OCI-LY7 (cell line): ENCODE data around the gene PRPF40A. TPM values are rescaled to one million over a fixed set of nuclear protein-coding genes. Genes with fewer than 3 reads are reported as not detected.

Source experiments
- BruUV-seq: library from RNA; stranded (reverse); fragments of 400-500 nt; replicated peaks from 2 replicates; lab custom pipeline; 2021; lab: Mats Ljungman, UMichigan
- CTCF ChIA-PET: fragments of 300-600 bp; sonication (Branson Sonifier 250); formaldehyde crosslinking; loops from one replicate; lab custom pipeline; 2022; ENCODE audit warnings: antibody characterized with exemption; ENCODE audit not compliant: unreplicated experiment; lab: Charles Lee
- POLR2A ChIA-PET: fragments of 300-600 bp; sonication (Branson Sonifier 250); formaldehyde crosslinking; loops from one replicate; lab custom pipeline; 2022; ENCODE audit warnings: antibody characterized with exemption; lab: Charles Lee
- DNase-seq: peaks from one replicate; pipeline ENCODE4 v3.0.0-alpha.2; 2015; ENCODE audit warnings: low spot score
- H2AFZ ChIP-seq: fragments of 200-600 bp; sonication (generic), shearing (Covaris generic); 2 replicates; pipeline ENCODE4 v1.6.1; 2014; ENCODE audit warnings: mild to moderate bottlenecking, antibody characterized with exemption, low read length, moderate library complexity
- H3K27ac ChIP-seq: fragments of 200-600 bp; sonication (generic); 2 replicates; pipeline ENCODE4 v1.5.1; 2014; ENCODE audit warnings: mixed run types, low read depth, mild to moderate bottlenecking, moderate library complexity, low read length, inconsistent platforms; ENCODE audit not compliant: poor library complexity, severe bottlenecking
- H3K36me3 ChIP-seq: fragments of 200-600 bp; sonication (generic); 2 replicates; pipeline ENCODE4 v1.6.1; 2014; ENCODE audit warnings: mild to moderate bottlenecking, antibody characterized with exemption, low read length, moderate library complexity, mixed read lengths; ENCODE audit not compliant: insufficient read depth
- H3K4me1 ChIP-seq: fragments of 200-600 bp; sonication (generic); 2 replicates; pipeline ENCODE4 v1.5.1; 2014; ENCODE audit warnings: mild to moderate bottlenecking, low read length; ENCODE audit not compliant: insufficient read depth, poor library complexity, severe bottlenecking
- H3K4me2 ChIP-seq: fragments of 200-600 bp; sonication (generic); 2 replicates; pipeline ENCODE4 v1.6.1; 2014; ENCODE audit warnings: mild to moderate bottlenecking, low read length
- H3K4me3 ChIP-seq: fragments of 200-600 bp; sonication (generic); 2 replicates; pipeline ENCODE4 v1.5.1; 2014; ENCODE audit warnings: mild to moderate bottlenecking, low read depth, low read length; ENCODE audit not compliant: poor library complexity, severe bottlenecking
- H3K79me2 ChIP-seq: fragments of 200-600 bp; sonication (generic); 2 replicates; pipeline ENCODE4 v1.6.1; 2016; ENCODE audit warnings: low read depth, mild to moderate bottlenecking, low read length, moderate library complexity, mixed read lengths; ENCODE audit not compliant: insufficient read depth
- H3K9me2 ChIP-seq: fragments of 200-600 bp; sonication (generic); 2 replicates; pipeline ENCODE4 v1.6.1; 2016; ENCODE audit warnings: mild to moderate bottlenecking, low read length, mixed read lengths; ENCODE audit not compliant: insufficient read depth
- H3K9me3 ChIP-seq: fragments of 200-600 bp; sonication (generic); 2 replicates; pipeline ENCODE4 v1.6.1; 2014; ENCODE audit warnings: mild to moderate bottlenecking, mixed run types, low read length, mixed read lengths
- H4K20me1 ChIP-seq: fragments of 200-600 bp; sonication (generic); 2 replicates; pipeline ENCODE4 v1.6.1; 2014; ENCODE audit warnings: mild to moderate bottlenecking, antibody characterized with exemption, low read length, moderate library complexity, mixed read lengths; ENCODE audit not compliant: insufficient read depth
- CTCF ChIP-seq: fragments of 200-600 bp; sonication (generic); conservative IDR thresholded peaks from 2 replicates; pipeline ENCODE4 v1.5.1; 2014; ENCODE audit warnings: mild to moderate bottlenecking, antibody characterized with exemption, low read length, moderate library complexity, mixed read lengths
- EZH2phosphoT487 ChIP-seq: fragments of 200-600 bp; sonication (generic); IDR thresholded peaks from 2 replicates; pipeline ENCODE4 v1.6.1; 2018; ENCODE audit warnings: low read depth, borderline replicate concordance, mild to moderate bottlenecking, mixed run types, antibody characterized with exemption, low read length, moderate library complexity, mixed read lengths
- intact Hi-C: fragments of 100-400 bp; cut with micrococcal nuclease; formaldehyde crosslinking; loops from one replicate; pipeline ENCODE4 v1.10.0; 2022; ENCODE audit not compliant: unreplicated experiment
- total RNA-seq, 2 experiments: library from RNA; depleted of rRNA in 1 of 2; stranded (reverse); fragments of >200 nt in 1 of 2; shearing (Covaris generic) in 1 of 2; gene quantifications; 2 replicates each; pipeline ENCODE4 v1.2.3, GENCODE V29; 2014 to 2022

PRPF40A gene
- total RNA-seq, 2 experiments from 2014 or later: 156 to 177 TPM

- H3K79me2 ChIP-seq: no peaks in the 10 kb centered on the region
- no peaks in the 10 kb centered on the region for H3K9me2 ChIP-seq
- H3K4me1 ChIP-seq: no peaks in the 10 kb centered on the region
- intact Hi-C loops: no loop called here
- no peak overlapping the region for H3K4me2 ChIP-seq
- no TSS peak for BruUV-seq
- H3K4me3 ChIP-seq: no peak overlapping the region
- CTCF ChIA-PET: no interaction called here
- POLR2A ChIA-PET: interaction anchor here (0.7 kb wide), 1 partner anchor 485 kb away, joined by 3 read pairs; no protein-coding TSS in a partner anchor
- H3K36me3 ChIP-seq: peaks cover 79% of the 10 kb centered on the region
- no peak overlapping the region for H2AFZ ChIP-seq
- H3K9me3 ChIP-seq: no peaks in the 10 kb centered on the region
- no peak for DNase-seq
- no peaks in the 10 kb centered on the region for H4K20me1 ChIP-seq
- TF ChIP-seq CTCF: no peak
- no peak for TF ChIP-seq EZH2phosphoT487
- H3K27ac ChIP-seq: no peak overlapping the region
Observed at GRCh38 chr2:152651834-152652233, 65.4 kb downstream of the PRPF40A start.

DNA sequence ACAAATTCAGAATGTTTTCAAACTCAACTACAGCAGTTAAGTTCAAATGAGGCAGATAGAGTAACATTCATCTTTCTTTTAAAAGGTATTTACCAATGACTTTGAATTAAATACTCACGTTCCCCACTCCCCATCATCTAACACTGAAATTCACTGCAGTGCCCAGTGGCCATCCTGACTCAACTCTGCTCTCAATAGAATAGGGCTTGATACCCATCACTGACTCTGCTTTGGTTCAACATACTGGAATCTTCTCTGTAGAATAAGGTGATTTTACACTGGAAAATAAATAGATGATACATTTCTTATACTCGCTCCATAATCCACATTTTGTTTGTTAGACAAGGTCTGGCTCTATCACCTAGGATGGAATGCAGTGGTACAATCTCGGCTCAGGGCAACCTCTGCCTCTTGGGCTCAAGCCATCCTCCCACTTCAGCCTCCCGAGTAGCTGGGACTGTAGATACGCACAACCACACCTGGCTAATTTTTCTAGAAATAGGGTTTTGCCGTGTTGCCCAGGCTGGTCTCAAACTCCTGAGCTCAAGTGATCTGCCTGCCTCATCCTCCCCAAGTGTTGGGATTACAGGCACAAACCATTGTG lies 66.4 kb downstream of the PRPF40A start:
- H3K9me3 ChIP-seq: no peaks in the 10 kb centered on the region
- H3K4me1 ChIP-seq: no peaks in the 10 kb centered on the region
- H2AFZ ChIP-seq: no peak overlapping the region
- TF ChIP-seq CTCF (no peak), EZH2phosphoT487 (no peak)
- ChIA-PET POLR2A (no interaction called here), CTCF (no interaction called here)
- H3K79me2 ChIP-seq: no peaks in the 10 kb centered on the region
- intact Hi-C loops: no loop called here
- no peaks in the 10 kb centered on the region for H3K9me2 ChIP-seq
- no peak overlapping the region for H3K4me3 ChIP-seq
- no peaks in the 10 kb centered on the region for H4K20me1 ChIP-seq
- no peak for DNase-seq
- H3K36me3 ChIP-seq: peaks cover 70% of the 10 kb centered on the region
- no peak overlapping the region for H3K27ac ChIP-seq
- no peak overlapping the region for H3K4me2 ChIP-seq
- BruUV-seq: no TSS peak

DNA sequence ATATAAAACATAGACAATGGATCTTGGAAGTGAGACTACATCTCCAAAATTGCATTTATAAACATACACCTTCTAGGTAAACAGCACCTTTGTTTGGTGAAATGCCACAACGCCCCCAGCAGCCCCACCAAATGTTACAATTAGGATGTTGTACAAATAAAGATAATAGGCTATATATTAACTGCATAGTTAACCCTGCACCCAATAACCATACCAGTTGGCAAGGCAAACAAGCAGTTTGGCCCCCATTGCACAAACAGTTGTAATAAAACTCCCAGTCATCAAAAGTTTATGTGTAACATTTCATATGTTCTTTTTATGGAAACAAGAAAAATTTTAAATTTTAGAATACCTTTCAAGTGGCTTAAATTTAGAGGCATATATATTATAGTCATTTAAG lies 67.3 kb downstream of the PRPF40A start:
- H4K20me1 ChIP-seq: no peaks in the 10 kb centered on the region
- ChIA-PET CTCF (no interaction called here), POLR2A (no interaction called here)
- H2AFZ ChIP-seq: no peak overlapping the region
- no peak overlapping the region for H3K27ac ChIP-seq
- no peak overlapping the region for H3K4me3 ChIP-seq
- peaks cover 61% of the 10 kb centered on the region for H3K36me3 ChIP-seq
- H3K79me2 ChIP-seq: no peaks in the 10 kb centered on the region
- intact Hi-C loops: no loop called here
- no peak for TF ChIP-seq CTCF
- no peak for TF ChIP-seq EZH2phosphoT487
- H3K4me2 ChIP-seq: no peak overlapping the region
- H3K9me3 ChIP-seq: no peaks in the 10 kb centered on the region
- no peaks in the 10 kb centered on the region for H3K4me1 ChIP-seq
- H3K9me2 ChIP-seq: no peaks in the 10 kb centered on the region
- no TSS peak for BruUV-seq
- no peak for DNase-seq
